GM12891 (cell line): ENCODE measurements around the gene TPP2.

Source experiments
- PAX5 ChIP-seq: IDR thresholded peaks from 2 replicates; pipeline ENCODE4 v1.6.1; 2011; ENCODE audit warnings: low read length, moderate library complexity, mild to moderate bottlenecking; ENCODE audit not compliant: insufficient read depth, severe bottlenecking
- POLR2AphosphoS5 ChIP-seq: IDR thresholded peaks from 2 replicates; pipeline ENCODE4 v1.6.1; 2011; ENCODE audit warnings: low read depth, low read length, control low read depth

DNA sequence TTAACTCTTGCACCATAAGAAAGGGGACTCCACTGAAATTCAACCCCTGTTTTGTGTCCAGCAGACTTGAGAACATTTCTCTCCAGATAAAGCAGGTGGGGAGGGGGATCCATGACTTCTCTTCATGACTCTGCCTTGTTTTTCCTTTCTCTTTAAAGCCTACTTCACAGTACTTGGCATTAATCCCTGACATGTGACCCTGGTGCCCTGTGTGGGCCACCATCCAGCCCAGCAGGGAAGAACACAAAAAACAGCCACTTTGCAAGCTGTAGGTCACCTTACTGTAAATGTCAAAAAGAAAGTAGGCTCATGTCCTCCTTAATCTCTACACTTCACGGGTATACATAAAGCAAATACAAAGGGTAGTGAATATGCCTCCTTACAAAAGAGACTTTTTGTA is 30.3 kb upstream of the TPP2 start:
- TF ChIP-seq POLR2AphosphoS5 = no peak
- TF ChIP-seq PAX5 = no peak
